Astrocyte (in vitro differentiated cells and primary cell): ENCODE data around the gene REPS1. TPM values are rescaled to one million over a fixed set of nuclear protein-coding genes. Genes with fewer than 3 reads are reported as not detected.

Experiments used
- DNase-seq: peaks from one replicate; pipeline ENCODE4 v3.0.0-alpha.2; 2010; ENCODE audit warnings: low read depth
- FAIRE-seq: peaks from 2 replicates; lab custom pipeline; 2011; peaks lifted over from hg19 to GRCh38; lab: Jason Lieb, UNC
- H2AFZ ChIP-seq: 2 replicates; pipeline ENCODE4 v1.6.0; 2012; ENCODE audit warnings: low read depth, low read length, inconsistent platforms
- H3K27ac ChIP-seq: 2 replicates; pipeline ENCODE4 v1.5.1; 2011; ENCODE audit warnings: low read depth, low read length, inconsistent platforms
- H3K27me3 ChIP-seq: 2 replicates; pipeline ENCODE4 v1.6.0; 2011; ENCODE audit warnings: low read length, inconsistent platforms; ENCODE audit not compliant: insufficient read depth
- H3K36me3 ChIP-seq: 2 replicates; pipeline ENCODE4 v1.5.1; 2011; ENCODE audit warnings: low read length, inconsistent platforms; ENCODE audit not compliant: insufficient read depth
- H3K4me1 ChIP-seq: 2 replicates; pipeline ENCODE4 v1.5.1; 2011; ENCODE audit warnings: low read length, inconsistent platforms; ENCODE audit not compliant: insufficient read depth
- H3K4me2 ChIP-seq: 2 replicates; pipeline ENCODE4 v1.6.0; 2012; ENCODE audit warnings: low read length, inconsistent platforms
- H3K4me3 ChIP-seq: 2 replicates; pipeline ENCODE4 v1.5.1; 2011; ENCODE audit warnings: low read depth, mild to moderate bottlenecking, low read length, inconsistent platforms; ENCODE audit not compliant: insufficient read depth
- H3K79me2 ChIP-seq: 2 replicates; pipeline ENCODE4 v1.6.0; 2012; ENCODE audit warnings: mild to moderate bottlenecking, low read length, inconsistent platforms; ENCODE audit not compliant: insufficient read depth
- H3K9ac ChIP-seq: 2 replicates; pipeline ENCODE4 v1.6.0; 2012; ENCODE audit warnings: mild to moderate bottlenecking, low read length, inconsistent platforms
- H3K9me3 ChIP-seq: 2 replicates; pipeline ENCODE4 v1.5.1; 2012; ENCODE audit warnings: low read depth, mild to moderate bottlenecking, low read length, inconsistent platforms; ENCODE audit not compliant: insufficient read depth
- H4K20me1 ChIP-seq: 2 replicates; pipeline ENCODE4 v1.6.0; 2012; ENCODE audit warnings: low read length, inconsistent platforms; ENCODE audit not compliant: insufficient read depth
- H3K27ac Mint-ChIP-seq: one replicate; pipeline ENCODE4 v1.8.0; 2021; ENCODE audit warnings: mild to moderate bottlenecking, mixed read lengths; ENCODE audit not compliant: unreplicated experiment
- H3K27me3 Mint-ChIP-seq: one replicate; pipeline ENCODE4 v1.8.0; 2021; ENCODE audit warnings: low read depth, mixed read lengths; ENCODE audit not compliant: unreplicated experiment
- H3K36me3 Mint-ChIP-seq: one replicate; pipeline ENCODE4 v1.8.0; 2021; ENCODE audit warnings: low read depth, mixed read lengths; ENCODE audit not compliant: unreplicated experiment
- H3K4me1 Mint-ChIP-seq: one replicate; pipeline ENCODE4 v1.8.0; 2021; ENCODE audit warnings: low read depth, mixed read lengths; ENCODE audit not compliant: unreplicated experiment
- H3K4me3 Mint-ChIP-seq: one replicate; pipeline ENCODE4 v1.8.0; 2021; ENCODE audit warnings: mild to moderate bottlenecking, moderate library complexity, mixed read lengths; ENCODE audit not compliant: unreplicated experiment
- H3K9me3 Mint-ChIP-seq: one replicate; pipeline ENCODE4 v1.8.0; 2021; ENCODE audit warnings: mild to moderate bottlenecking, mixed read lengths; ENCODE audit not compliant: unreplicated experiment
- CTCF ChIP-seq: IDR thresholded peaks from 2 replicates; pipeline ENCODE4 v1.5.1; 2011; ENCODE audit warnings: low read depth, mild to moderate bottlenecking, inconsistent platforms, low read length, moderate library complexity; ENCODE audit not compliant: insufficient read depth
- EZH2 ChIP-seq: IDR thresholded peaks from 2 replicates; pipeline ENCODE4 v1.6.1; 2012; ENCODE audit warnings: mild to moderate bottlenecking, low read length, inconsistent platforms; ENCODE audit not compliant: insufficient read depth
- total RNA-seq: library from RNA; stranded (reverse); gene quantifications from 2 replicates; pipeline ENCODE4 v1.2.1, GENCODE V29; 2021

Gene REPS1
- total RNA-seq, 1 donor from 2014 or later: 39.1 TPM

- Histone ChIP-seq H3K36me3 (no peaks in the 10 kb centered on the region), H3K9ac (no peak overlapping the region), H3K4me3 (no peak overlapping the region), H3K27ac (no peak overlapping the region), H2AFZ (no peak overlapping the region), H3K4me1 (no peaks in the 10 kb centered on the region), H4K20me1 (no peaks in the 10 kb centered on the region), H3K4me2 (no peak overlapping the region), H3K27me3 (no peaks in the 10 kb centered on the region), H3K9me3 (no peaks in the 10 kb centered on the region), H3K79me2 (no peaks in the 10 kb centered on the region)
- DNase-seq: no peak
- TF ChIP-seq CTCF: no peak
- Mint-ChIP-seq H3K27ac (no peak overlapping the region), H3K4me1 (no peaks in the 10 kb centered on the region), H3K9me3 (peaks cover 2% of the 10 kb centered on the region), H3K36me3 (no peaks in the 10 kb centered on the region), H3K27me3 (no peaks in the 10 kb centered on the region), H3K4me3 (no peak overlapping the region)
- no peak for FAIRE-seq
Measured at GRCh38 chr6:139006477-139006876, 18.4 kb upstream of the REPS1 start.

GRCh38 chr6:139003751-139004150 is 15.7 kb upstream of the REPS1 start:
- H3K27me3 ChIP-seq: no peaks in the 10 kb centered on the region
- no peak overlapping the region for H2AFZ ChIP-seq
- no peak overlapping the region for H3K4me2 ChIP-seq
- no peaks in the 10 kb centered on the region for H4K20me1 ChIP-seq
- Mint-ChIP-seq H3K36me3 (no peaks in the 10 kb centered on the region), H3K27ac (no peak overlapping the region), H3K9me3 (peaks cover 2% of the 10 kb centered on the region), H3K4me1 (peaks cover 5% of the 10 kb centered on the region), H3K4me3 (no peak overlapping the region), H3K27me3 (no peaks in the 10 kb centered on the region)
- H3K9ac ChIP-seq: no peak overlapping the region
- H3K4me3 ChIP-seq: no peak overlapping the region
- no peaks in the 10 kb centered on the region for H3K4me1 ChIP-seq
- H3K79me2 ChIP-seq: no peaks in the 10 kb centered on the region
- no peaks in the 10 kb centered on the region for H3K9me3 ChIP-seq
- TF ChIP-seq EZH2: no peak
- TF ChIP-seq CTCF: no peak
- H3K27ac ChIP-seq: no peak overlapping the region
- FAIRE-seq (no peak), DNase-seq (no peak)
- no peaks in the 10 kb centered on the region for H3K36me3 ChIP-seq

GRCh38 chr6:138999949-139000725 is 12.1 kb upstream of the REPS1 start:
- Histone ChIP-seq H3K9ac (no peak overlapping the region), H3K4me1 (no peaks in the 10 kb centered on the region), H3K4me3 (no peak overlapping the region), H3K36me3 (no peaks in the 10 kb centered on the region), H3K79me2 (no peaks in the 10 kb centered on the region), H4K20me1 (no peaks in the 10 kb centered on the region), H3K4me2 (no peak overlapping the region), H3K27ac (no peak overlapping the region), H2AFZ (no peak overlapping the region), H3K27me3 (no peaks in the 10 kb centered on the region), H3K9me3 (no peaks in the 10 kb centered on the region)
- H3K27me3 Mint-ChIP-seq: no peaks in the 10 kb centered on the region
- DNase-seq (no peak), FAIRE-seq (peak; percentile 20)
- H3K4me3 Mint-ChIP-seq: no peak overlapping the region
- peaks cover 5% of the 10 kb centered on the region for H3K4me1 Mint-ChIP-seq
- no peak overlapping the region for H3K27ac Mint-ChIP-seq
- TF ChIP-seq CTCF (no peak), EZH2 (no peak)
- peaks cover 2% of the 10 kb centered on the region for H3K9me3 Mint-ChIP-seq
- no peaks in the 10 kb centered on the region for H3K36me3 Mint-ChIP-seq
